Measurements from ENCODE around the gene RAB3GAP1.

RAB3GAP1 gene

GRCh38 chr2:135168204-135168856 lies 116.2 kb downstream of the RAB3GAP1 start:
- no peak for DNase-seq

- DNase-seq: no peak
Measured at GRCh38 chr2:135169900-135170753, 118.0 kb downstream of the RAB3GAP1 start.

DNA sequence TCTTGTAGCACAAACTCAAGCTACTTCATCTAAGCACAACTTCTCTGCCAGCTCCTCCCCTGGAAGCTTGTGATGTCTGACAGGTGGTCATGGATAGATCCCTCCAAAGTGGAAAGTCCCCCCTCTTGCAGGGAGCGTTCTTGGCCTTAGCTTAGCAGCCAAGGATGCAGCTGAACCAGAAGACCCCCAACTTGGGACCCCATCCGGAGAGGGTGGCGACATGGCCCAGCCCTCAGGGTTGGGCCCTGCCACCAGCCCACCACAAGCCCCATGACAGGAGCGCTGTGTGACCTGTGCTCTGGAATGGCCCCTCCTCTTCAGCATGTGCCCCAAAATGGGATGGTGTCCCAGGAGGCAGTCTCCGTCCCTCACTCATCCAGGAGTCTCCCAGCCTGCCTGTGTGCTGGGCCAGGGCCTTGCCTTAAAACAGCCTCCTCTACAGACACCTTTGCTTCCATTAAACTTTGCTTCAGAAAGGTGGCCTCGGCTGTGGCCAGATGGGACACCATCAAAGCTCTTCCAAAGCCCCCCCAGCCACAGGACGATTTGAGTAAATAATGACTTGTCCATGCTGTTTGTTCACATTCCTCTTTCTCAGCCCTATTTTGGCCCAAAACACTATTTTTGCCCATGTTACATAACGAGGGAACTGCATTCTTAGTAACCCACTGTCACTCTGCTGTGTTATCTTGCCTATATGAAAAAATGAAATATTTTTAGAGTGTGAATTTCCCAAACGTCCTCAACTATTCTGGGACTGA lies 122.1 kb downstream of the RAB3GAP1 start:
- no peak for DNase-seq

DNA sequence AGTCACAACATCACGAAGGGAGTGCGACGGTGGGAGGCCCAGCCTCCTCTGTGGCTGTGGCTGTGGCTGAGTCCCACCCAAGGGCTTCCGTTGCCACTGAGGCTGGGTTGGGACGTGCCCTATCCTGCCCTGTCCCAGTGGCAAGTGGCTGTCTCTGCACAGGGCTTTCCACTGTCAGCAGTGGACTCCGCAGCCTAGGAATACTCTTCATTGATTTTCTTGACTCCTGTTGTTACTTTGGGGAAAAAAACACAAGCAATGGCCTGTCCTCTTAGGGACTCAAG lies 122.7 kb downstream of the RAB3GAP1 start:
- no peak for DNase-seq

DNA sequence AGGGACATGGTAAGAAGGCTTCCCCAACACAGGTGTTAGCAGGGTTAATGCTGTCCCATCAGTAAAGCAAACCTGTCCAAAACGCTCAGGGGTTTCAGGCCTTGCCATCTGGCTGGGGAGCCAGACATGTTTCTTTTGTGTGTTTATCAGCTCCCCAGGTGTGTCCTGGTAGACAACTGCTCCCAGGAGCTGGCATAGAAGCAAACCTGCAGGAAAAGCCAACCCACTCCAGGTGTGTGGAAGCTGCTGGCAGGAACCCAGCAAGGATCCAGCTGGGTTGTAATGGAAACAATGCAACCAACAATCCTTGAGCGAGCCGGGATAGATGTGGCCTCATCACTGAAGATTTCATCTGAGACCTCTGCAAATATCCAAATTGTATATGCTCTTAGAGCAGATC lies 123.1 kb downstream of the RAB3GAP1 start:
- DNase-seq: no peak

DNA sequence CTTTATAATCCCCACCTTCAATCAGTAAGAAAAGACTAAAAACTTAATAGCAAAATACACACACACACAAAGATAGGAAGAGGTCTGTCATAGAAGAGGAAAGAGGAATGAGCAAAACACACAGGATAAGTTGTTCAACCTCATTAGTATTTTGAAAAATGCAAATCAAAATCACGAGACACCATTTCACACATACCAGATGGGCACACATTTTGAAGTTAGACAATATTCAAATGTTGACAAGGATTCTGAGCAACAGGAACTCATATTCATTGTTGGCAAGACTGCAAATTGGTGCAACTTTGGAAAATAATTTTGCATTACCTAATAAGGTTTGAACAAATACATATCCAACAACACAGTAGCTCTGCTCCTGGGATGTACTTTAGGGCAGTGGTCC lies 127.6 kb downstream of the RAB3GAP1 start:
- DNase-seq: no peak

GRCh38 chr2:135182190-135182589 lies 130.1 kb downstream of the RAB3GAP1 start:
- no peak for DNase-seq

DNA sequence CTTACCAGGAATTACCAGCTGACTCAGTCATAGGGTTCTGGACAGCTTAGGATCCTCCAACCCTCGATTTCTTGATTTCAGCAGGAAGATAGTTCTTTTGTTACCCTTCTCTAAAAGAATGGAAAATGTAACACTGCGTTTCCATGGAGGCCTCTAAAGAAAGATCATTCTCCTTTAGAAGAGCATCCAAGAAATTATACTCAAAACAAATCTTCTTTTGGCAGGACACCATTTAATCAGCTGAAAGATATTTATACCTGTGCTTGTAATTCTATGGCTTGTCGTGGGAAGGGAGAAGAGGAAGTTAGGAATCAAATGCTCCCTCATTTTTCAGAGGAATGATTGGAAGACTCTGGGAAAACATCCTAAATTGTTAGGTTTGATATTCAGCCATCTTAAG lies 130.5 kb downstream of the RAB3GAP1 start:
- DNase-seq: no peak

DNA sequence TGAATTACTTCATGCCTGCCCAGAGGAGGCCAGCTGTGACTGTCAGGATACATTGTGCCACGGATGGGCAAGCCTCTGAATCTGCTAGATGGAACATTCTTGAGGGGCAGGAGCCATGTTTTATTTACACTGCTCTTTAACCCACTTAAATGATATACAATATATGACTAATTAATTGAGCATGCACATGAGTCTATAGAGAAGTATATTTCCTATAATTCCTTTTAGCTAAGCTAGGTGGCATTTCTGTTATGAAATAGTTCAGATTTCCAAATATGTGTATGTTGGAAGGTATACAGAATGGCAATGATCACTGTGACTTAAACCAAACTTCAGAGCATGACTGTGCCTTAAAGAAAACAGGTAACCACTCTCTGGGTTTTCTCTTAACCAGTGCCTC lies 131.7 kb downstream of the RAB3GAP1 start:
- no peak for DNase-seq

DNA sequence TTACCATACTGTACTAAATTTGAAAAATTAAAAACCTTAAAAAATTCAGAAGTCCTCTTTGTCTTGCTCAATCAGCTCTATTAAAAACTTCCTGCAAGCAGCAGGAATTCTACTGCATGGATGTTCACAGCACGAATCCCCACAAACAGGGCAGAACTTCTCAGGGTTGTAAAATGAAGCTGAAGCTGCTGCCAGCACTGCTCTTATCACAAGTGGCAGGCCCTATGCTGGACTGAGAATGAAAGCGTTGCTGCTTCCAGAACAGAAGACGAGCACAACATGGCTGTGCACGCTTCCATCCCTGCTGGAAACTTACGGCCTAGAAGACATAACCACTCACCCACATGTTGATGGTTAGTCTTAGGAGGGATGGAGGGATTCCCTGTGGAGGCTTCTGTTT lies 134.0 kb downstream of the RAB3GAP1 start:
- DNase-seq: no peak

DNA sequence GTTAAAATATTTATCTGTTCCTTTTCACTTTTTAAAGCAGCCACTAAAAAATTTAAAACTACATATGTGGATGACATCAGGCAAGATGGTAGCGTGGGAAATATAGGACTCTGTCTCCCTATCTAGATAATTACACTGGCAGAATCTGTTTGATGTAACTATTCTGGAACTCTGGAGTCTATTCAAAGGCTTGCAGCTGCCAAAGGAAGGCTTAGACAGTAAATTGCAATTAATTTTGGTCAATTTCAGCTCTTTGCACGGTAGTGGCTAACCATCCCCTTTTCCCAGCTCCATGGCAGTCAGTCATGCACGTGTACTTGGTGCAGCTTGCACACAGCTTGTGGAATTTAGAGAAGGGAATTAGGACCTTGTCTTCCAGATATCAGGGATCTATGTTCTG lies 135.2 kb downstream of the RAB3GAP1 start:
- DNase-seq: no peak

- DNase-seq: no peak
Measured at GRCh38 chr2:135189148-135189547, 137.1 kb downstream of the RAB3GAP1 start.

- no peak for DNase-seq
Measured at GRCh38 chr2:135190799-135191198, 138.7 kb downstream of the RAB3GAP1 start.

- DNase-seq: no peak
Measured at GRCh38 chr2:135198481-135198880, 146.4 kb downstream of the RAB3GAP1 start.

DNA sequence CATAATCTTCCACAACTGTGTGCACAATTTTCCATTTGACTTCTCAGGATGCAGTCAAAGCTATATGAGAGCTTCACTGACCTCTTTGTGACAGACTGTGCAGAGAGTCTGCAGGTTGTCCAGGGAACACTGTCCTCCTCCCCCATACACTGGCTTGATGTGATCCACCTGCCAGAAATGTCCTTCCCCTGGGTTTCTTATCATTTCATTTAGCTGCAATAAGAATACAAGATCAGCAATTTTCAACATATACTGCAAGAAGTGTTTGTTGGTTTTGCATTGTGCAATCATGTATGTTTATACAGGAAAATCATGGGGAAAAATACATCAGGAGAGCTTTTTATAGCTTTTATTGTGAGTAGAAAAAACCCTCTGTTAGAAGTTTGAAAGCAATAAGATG lies 150.7 kb downstream of the RAB3GAP1 start:
- DNase-seq: no peak

- no peak for DNase-seq
Measured at GRCh38 chr2:135203944-135204343, 151.9 kb downstream of the RAB3GAP1 start.

DNA sequence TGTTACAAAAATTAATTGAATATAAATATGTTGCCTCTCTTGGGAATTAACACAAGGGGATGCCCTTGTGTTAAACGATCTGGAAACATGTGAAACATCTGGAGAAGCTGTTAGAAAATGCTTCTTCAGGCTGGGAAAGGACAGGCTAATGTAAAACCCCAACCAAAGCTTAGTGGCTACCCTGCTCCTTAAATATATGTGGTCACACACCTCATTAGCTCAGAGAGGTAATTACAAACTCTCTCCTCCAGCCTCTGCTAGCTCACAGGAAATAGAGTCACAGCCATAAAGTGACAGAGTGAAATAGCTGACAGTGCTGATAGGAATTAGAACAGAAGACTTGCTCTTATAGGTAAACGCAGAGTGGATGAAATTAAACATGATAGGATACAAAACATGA lies 155.9 kb downstream of the RAB3GAP1 start:
- no peak for DNase-seq

DNA sequence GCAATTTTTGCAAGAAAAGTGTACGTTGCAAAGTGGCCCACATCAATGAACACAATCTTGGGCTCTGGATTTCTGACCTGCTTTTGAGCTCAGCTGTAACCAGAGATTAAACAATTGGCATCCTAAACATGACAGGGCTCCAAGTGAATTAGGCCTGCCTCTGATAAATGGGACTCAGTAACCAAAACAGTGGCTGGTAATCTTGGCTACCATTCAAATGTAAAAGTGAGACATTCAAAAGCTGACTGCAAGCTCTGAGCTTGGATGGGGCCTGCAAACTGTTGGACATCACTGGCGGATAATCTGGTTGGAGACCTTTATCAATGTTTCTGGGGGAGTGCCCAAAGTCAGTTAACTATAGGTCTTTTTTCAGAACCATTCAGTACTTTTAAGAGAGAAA lies 160.7 kb downstream of the RAB3GAP1 start:
- no peak for DNase-seq

GRCh38 chr2:135218426-135218825 lies 166.3 kb downstream of the RAB3GAP1 start:
- DNase-seq: no peak

GRCh38 chr2:135219226-135219625 lies 167.1 kb downstream of the RAB3GAP1 start:
- no peak for DNase-seq

Measured in CD4-positive, alpha-beta T cell treated with Interferon gamma for 1 hour (primary cell).